ENCODE measurements around the gene SERPINB1. TPM values are rescaled to one million over a fixed set of nuclear protein-coding genes. Genes with fewer than 3 reads are reported as not detected.
"Not testable (repeated sequence)": the region's sequence is repeated elsewhere in the genome, so short reads cannot be mapped to it uniquely, and the experiment has no call there.

Gene SERPINB1
- total RNA-seq, 1 donor from 2014 or later: 103 TPM

GRCh38 chr6:2861822-2862164 is 20.1 kb upstream of the SERPINB1 start:
- peaks cover 38% of the 10 kb centered on the region for H3K36me3 Mint-ChIP-seq (ENCODE audit: low read depth)
- no peak for DNase-seq (ENCODE audit: low spot score)
- peak overlapping the region; percentile 94 for H3K27ac Mint-ChIP-seq
- H3K4me3 Mint-ChIP-seq (ENCODE audit: low read depth): no peak overlapping the region
- H3K4me1 Mint-ChIP-seq (ENCODE audit: low read depth): peaks cover 71% of the 10 kb centered on the region
- H3K9me3 Mint-ChIP-seq: peaks cover 18% of the 10 kb centered on the region
- no peaks in the 10 kb centered on the region for H3K27me3 Mint-ChIP-seq (ENCODE audit: low read depth)
- intact Hi-C loops (cut with micrococcal nuclease): no loop called here

- H3K9me3 Mint-ChIP-seq: peaks cover 18% of the 10 kb centered on the region
- H3K4me3 Mint-ChIP-seq (ENCODE audit: low read depth): peak overlapping the region; percentile 54
- peak overlapping the region; percentile 94 for H3K27ac Mint-ChIP-seq
- intact Hi-C loops (cut with micrococcal nuclease): no loop called here
- DNase-seq (ENCODE audit: low spot score): no peak
- peaks cover 36% of the 10 kb centered on the region for H3K36me3 Mint-ChIP-seq (ENCODE audit: low read depth)
- peaks cover 71% of the 10 kb centered on the region for H3K4me1 Mint-ChIP-seq (ENCODE audit: low read depth)
- H3K27me3 Mint-ChIP-seq (ENCODE audit: low read depth): no peaks in the 10 kb centered on the region
Observed at GRCh38 chr6:2861060-2861821, 19.6 kb upstream of the SERPINB1 start.

- DNase-seq (ENCODE audit: low spot score); intact Hi-C loops (cut with micrococcal nuclease); H3K4me3 Mint-ChIP-seq (ENCODE audit: low read depth); H3K27me3 Mint-ChIP-seq (ENCODE audit: low read depth): not testable (repeated sequence)
- peaks cover 72% of the 10 kb centered on the region for H3K4me1 Mint-ChIP-seq (ENCODE audit: low read depth)
- H3K36me3 Mint-ChIP-seq (ENCODE audit: low read depth): peaks cover 36% of the 10 kb centered on the region
- peaks cover 18% of the 10 kb centered on the region for H3K9me3 Mint-ChIP-seq
- peak overlapping the region; percentile 94 for H3K27ac Mint-ChIP-seq
Observed at GRCh38 chr6:2860706-2861059, 19.0 kb upstream of the SERPINB1 start.

GRCh38 chr6:2859798-2860705 is 18.4 kb upstream of the SERPINB1 start:
- H3K27me3 Mint-ChIP-seq (ENCODE audit: low read depth); DNase-seq (ENCODE audit: low spot score); H3K4me3 Mint-ChIP-seq (ENCODE audit: low read depth): not testable (repeated sequence)
- Mint-ChIP-seq H3K27ac (peak overlapping the region; percentile 100), H3K9me3 (peaks cover 18% of the 10 kb centered on the region), H3K36me3 (ENCODE audit: low read depth) (peaks cover 36% of the 10 kb centered on the region), H3K4me1 (ENCODE audit: low read depth) (peaks cover 78% of the 10 kb centered on the region)
- intact Hi-C loops (cut with micrococcal nuclease): loop anchor here (5.0 kb wide), 1 partner anchor 1277 kb away; the partner anchor contains the start of gene ECI2

- Mint-ChIP-seq H3K4me3 (ENCODE audit: low read depth) (peak overlapping the region; percentile 85), H3K4me1 (ENCODE audit: low read depth) (peaks cover 82% of the 10 kb centered on the region), H3K27me3 (ENCODE audit: low read depth) (no peaks in the 10 kb centered on the region), H3K27ac (peak overlapping the region; percentile 100), H3K9me3 (peaks cover 18% of the 10 kb centered on the region), H3K36me3 (ENCODE audit: low read depth) (peaks cover 32% of the 10 kb centered on the region)
- intact Hi-C loops (cut with micrococcal nuclease): loop anchor here (5.0 kb wide), 1 partner anchor 1278 kb away; the partner anchor contains the start of gene ECI2
- no peak for DNase-seq (ENCODE audit: low spot score)
Observed at GRCh38 chr6:2859185-2859700, 17.6 kb upstream of the SERPINB1 start.

- peak overlapping the region; percentile 100 for H3K27ac Mint-ChIP-seq
- H3K36me3 Mint-ChIP-seq (ENCODE audit: low read depth): peaks cover 25% of the 10 kb centered on the region
- peaks cover 90% of the 10 kb centered on the region for H3K4me1 Mint-ChIP-seq (ENCODE audit: low read depth)
- intact Hi-C loops (cut with micrococcal nuclease): loop anchor here (1.0 to 5.0 kb wide), 4 partner anchors 15 to 1280 kb away; partner anchors contain the start of gene ECI2
- peak; percentile 67 for DNase-seq (ENCODE audit: low spot score)
- peak overlapping the region; percentile 85 for H3K4me3 Mint-ChIP-seq (ENCODE audit: low read depth)
- no peaks in the 10 kb centered on the region for H3K27me3 Mint-ChIP-seq (ENCODE audit: low read depth)
- H3K9me3 Mint-ChIP-seq: peaks cover 17% of the 10 kb centered on the region
Observed at GRCh38 chr6:2857580-2858337, 16.1 kb upstream of the SERPINB1 start.

- H3K4me1 Mint-ChIP-seq (ENCODE audit: low read depth): peaks cover 88% of the 10 kb centered on the region
- intact Hi-C loops (cut with micrococcal nuclease): loop anchor here (1.0 to 5.0 kb wide), 4 partner anchors 15 to 1280 kb away; partner anchors contain the start of gene ECI2
- H3K36me3 Mint-ChIP-seq (ENCODE audit: low read depth): peaks cover 20% of the 10 kb centered on the region
- H3K27ac Mint-ChIP-seq: peak overlapping the region; percentile 100
- H3K4me3 Mint-ChIP-seq (ENCODE audit: low read depth): peak overlapping the region; percentile 85
- no peak for DNase-seq (ENCODE audit: low spot score)
- H3K27me3 Mint-ChIP-seq (ENCODE audit: low read depth): no peaks in the 10 kb centered on the region
- H3K9me3 Mint-ChIP-seq: peaks cover 11% of the 10 kb centered on the region
Observed at GRCh38 chr6:2857185-2857579, 15.5 kb upstream of the SERPINB1 start.

GRCh38 chr6:2855061-2855519 is 13.4 kb upstream of the SERPINB1 start:
- intact Hi-C loops (cut with micrococcal nuclease): loop anchor here (2.0 to 5.0 kb wide), 2 partner anchors 134 to 1282 kb away; partner anchors contain the start of gene ECI2

GRCh38 chr6:2854396-2854982 is 12.8 kb upstream of the SERPINB1 start:
- peaks cover under 1% of the 10 kb centered on the region for H3K36me3 Mint-ChIP-seq (ENCODE audit: low read depth)
- peak overlapping the region; percentile 43 for H3K4me3 Mint-ChIP-seq (ENCODE audit: low read depth)
- H3K27ac Mint-ChIP-seq: peak overlapping the region; percentile 99
- no peaks in the 10 kb centered on the region for H3K9me3 Mint-ChIP-seq
- peaks cover 70% of the 10 kb centered on the region for H3K4me1 Mint-ChIP-seq (ENCODE audit: low read depth)
- intact Hi-C loops (cut with micrococcal nuclease): loop anchor here (1.0 to 2.0 kb wide), 2 partner anchors 86 to 134 kb away; no protein-coding TSS in a partner anchor
- no peak for DNase-seq (ENCODE audit: low spot score)
- H3K27me3 Mint-ChIP-seq (ENCODE audit: low read depth): no peaks in the 10 kb centered on the region

More at GRCh38 chr6:2855061-2855519, 13.4 kb upstream of the SERPINB1 start:
- Mint-ChIP-seq H3K4me1 (ENCODE audit: low read depth) (peaks cover 73% of the 10 kb centered on the region), H3K36me3 (ENCODE audit: low read depth) (peaks cover 3% of the 10 kb centered on the region), H3K27ac (peak overlapping the region; percentile 99), H3K4me3 (ENCODE audit: low read depth) (peak overlapping the region; percentile 43), H3K27me3 (ENCODE audit: low read depth) (no peaks in the 10 kb centered on the region), H3K9me3 (no peaks in the 10 kb centered on the region)
- DNase-seq (ENCODE audit: low spot score): no peak

GRCh38 chr6:2853769-2854395 is 12.2 kb upstream of the SERPINB1 start:
- peak overlapping the region; percentile 99 for H3K27ac Mint-ChIP-seq
- H3K9me3 Mint-ChIP-seq: peaks cover 3% of the 10 kb centered on the region
- DNase-seq (ENCODE audit: low spot score): no peak
- H3K4me1 Mint-ChIP-seq (ENCODE audit: low read depth): peaks cover 68% of the 10 kb centered on the region
- intact Hi-C loops (cut with micrococcal nuclease): loop anchor here (1.0 to 2.0 kb wide), 2 partner anchors 86 to 135 kb away; no protein-coding TSS in a partner anchor
- no peaks in the 10 kb centered on the region for H3K27me3 Mint-ChIP-seq (ENCODE audit: low read depth)
- peak overlapping the region; percentile 43 for H3K4me3 Mint-ChIP-seq (ENCODE audit: low read depth)
- H3K36me3 Mint-ChIP-seq (ENCODE audit: low read depth): peaks cover 3% of the 10 kb centered on the region

- H3K4me3 Mint-ChIP-seq (ENCODE audit: low read depth): peak overlapping the region; percentile 43
- H3K9me3 Mint-ChIP-seq; intact Hi-C loops (cut with micrococcal nuclease); H3K27me3 Mint-ChIP-seq (ENCODE audit: low read depth); DNase-seq (ENCODE audit: low spot score); H3K36me3 Mint-ChIP-seq (ENCODE audit: low read depth): not testable (repeated sequence)
- peaks cover 68% of the 10 kb centered on the region for H3K4me1 Mint-ChIP-seq (ENCODE audit: low read depth)
- peak overlapping the region; percentile 99 for H3K27ac Mint-ChIP-seq
Observed at GRCh38 chr6:2853378-2853768, 11.7 kb upstream of the SERPINB1 start.
